ENCODE data around the gene CCDC169.

DNA sequence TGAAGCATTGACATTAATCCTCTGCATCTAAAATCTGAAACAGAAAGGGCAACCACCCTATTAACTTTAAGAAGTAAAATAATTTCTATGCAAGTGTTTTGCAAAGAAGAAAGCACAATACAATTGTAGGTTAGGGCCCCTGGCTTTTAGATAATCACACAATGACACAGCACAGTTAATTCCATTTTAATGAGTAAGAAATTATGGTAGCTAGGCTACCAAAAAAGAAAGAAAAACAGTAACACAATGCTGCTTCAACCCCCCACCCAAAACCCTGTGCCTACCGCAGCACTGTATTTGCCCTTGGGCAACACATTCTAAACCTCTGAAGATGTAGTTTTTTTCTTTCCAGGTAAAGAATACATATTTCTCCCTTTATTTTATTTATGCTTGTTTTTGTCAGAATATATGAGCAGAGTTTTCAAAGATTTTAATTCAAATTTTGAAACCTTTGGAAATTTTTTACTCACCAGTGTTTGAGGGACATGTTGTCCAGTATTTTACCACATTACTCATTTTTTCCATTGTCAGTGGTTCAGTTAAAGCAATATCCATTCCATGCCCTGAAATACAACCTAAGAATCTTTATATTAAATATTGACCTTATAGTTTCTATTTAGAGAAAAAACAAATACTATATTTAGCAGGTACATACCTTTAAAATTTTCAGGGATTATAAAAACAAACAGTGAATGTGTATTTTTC lies 104.3 kb downstream of the CCDC169 start:
- TF ChIP-seq CTCF (conservative IDR thresholded peaks at IDR 0.05; ENCODE audit: low read depth, low read length), result no peak
- no peak for TF ChIP-seq ELK1 (IDR thresholded peaks at IDR 0.05; ENCODE audit: borderline replicate concordance, low read depth, low read length)
- TF ChIP-seq POLR2A (IDR thresholded peaks at IDR 0.05; ENCODE audit: low read depth, low read length), result no peak
- no peak for TF ChIP-seq MAZ (IDR thresholded peaks at IDR 0.05; ENCODE audit: borderline replicate concordance, low read depth, low read length)

All from IMR-90 (cell line).